Keratinocyte (primary cell): ENCODE data around the gene ZBTB24. TPM values are rescaled to one million over a fixed set of nuclear protein-coding genes. Genes with fewer than 3 reads are reported as not detected.

Experiments used
- DNase-seq: peaks from one replicate; pipeline ENCODE4 v3.0.0-alpha.2; 2011; ENCODE audit warnings: low read depth, missing footprints, low spot score
- FAIRE-seq: peaks from 2 replicates; lab custom pipeline; 2011; peaks lifted over from hg19 to GRCh38; lab: Jason Lieb, UNC
- H2AFZ ChIP-seq: 2 replicates; pipeline ENCODE4 v1.6.0; 2012; ENCODE audit warnings: low read length, control low read depth, inconsistent platforms; ENCODE audit not compliant: control insufficient read depth
- H3K27ac ChIP-seq: 2 replicates; pipeline ENCODE4 v1.5.1; 2011; ENCODE audit warnings: low read length; ENCODE audit not compliant: control insufficient read depth, insufficient read depth
- H3K27me3 ChIP-seq: 3 replicates; pipeline ENCODE4 v1.6.0; 2011; ENCODE audit warnings: low read length; ENCODE audit not compliant: control insufficient read depth, insufficient read depth; ENCODE audit errors: extremely low read depth
- H3K36me3 ChIP-seq, 2 experiments: 2 replicates in 1 of 2; 3 replicates in 1 of 2; pipeline ENCODE4 v1.5.1; 2011; ENCODE audit warnings: low read length in 2 of 2, mild to moderate bottlenecking in 1 of 2; ENCODE audit not compliant: control insufficient read depth in 2 of 2, insufficient read depth in 2 of 2; ENCODE audit errors: extremely low read depth in 1 of 2
- H3K4me1 ChIP-seq: 3 replicates; pipeline ENCODE4 v1.5.1; 2011; ENCODE audit warnings: low read length; ENCODE audit not compliant: control insufficient read depth, insufficient read depth; ENCODE audit errors: extremely low read depth
- H3K4me2 ChIP-seq: 3 replicates; pipeline ENCODE4 v1.6.0; 2011; ENCODE audit warnings: low read depth, low read length; ENCODE audit not compliant: control insufficient read depth, insufficient read depth; ENCODE audit errors: extremely low read depth
- H3K4me3 ChIP-seq, 3 experiments: fragments of 200-600 bp in 1 of 3; sonication (generic) in 1 of 3; 2 replicates in 2 of 3; 3 replicates in 1 of 3; pipeline ENCODE4 v1.5.1; 2011 to 2016; ENCODE audit warnings: low read length in 3 of 3, mild to moderate bottlenecking in 3 of 3, control low read depth in 2 of 3, inconsistent platforms in 1 of 3, low read depth in 1 of 3, mixed read lengths in 1 of 3, mixed run types in 1 of 3, moderate library complexity in 1 of 3; ENCODE audit not compliant: control insufficient read depth in 2 of 3, insufficient read depth in 2 of 3; ENCODE audit errors: extremely low read depth in 1 of 3
- H3K79me2 ChIP-seq: 2 replicates; pipeline ENCODE4 v1.6.0; 2012; ENCODE audit warnings: low read length; ENCODE audit not compliant: control insufficient read depth, insufficient read depth
- H3K9ac ChIP-seq: 3 replicates; pipeline ENCODE4 v1.6.0; 2011; ENCODE audit warnings: low read length; ENCODE audit not compliant: control insufficient read depth, insufficient read depth; ENCODE audit errors: extremely low read depth
- H3K9me1 ChIP-seq: 3 replicates; pipeline ENCODE4 v1.6.0; 2011; ENCODE audit warnings: low read length; ENCODE audit not compliant: control insufficient read depth, insufficient read depth; ENCODE audit errors: extremely low read depth
- H3K9me3 ChIP-seq: 2 replicates; pipeline ENCODE4 v1.5.1; 2012; ENCODE audit warnings: low read depth, low read length; ENCODE audit not compliant: control insufficient read depth
- H4K20me1 ChIP-seq: 3 replicates; pipeline ENCODE4 v1.6.0; 2011; ENCODE audit warnings: low read length; ENCODE audit not compliant: control insufficient read depth, insufficient read depth; ENCODE audit errors: extremely low read depth
- CTCF ChIP-seq, 3 experiments: IDR thresholded peaks in 1 of 3; conservative IDR thresholded peaks in 1 of 3; optimal IDR thresholded peaks in 1 of 3; 2 replicates in 2 of 3; 3 replicates in 1 of 3; pipeline versions ENCODE3 to v1.5.1; 2011; ENCODE audit warnings: low read length in 3 of 3, mild to moderate bottlenecking in 3 of 3, moderate library complexity in 2 of 3, control low read depth in 1 of 3, inconsistent platforms in 1 of 3; ENCODE audit not compliant: insufficient read depth in 2 of 3; ENCODE audit errors: extremely low read depth in 1 of 3
- EZH2 ChIP-seq: IDR thresholded peaks from one replicate; pipeline ENCODE4 v1.6.1; 2012; ENCODE audit warnings: inconsistent platforms, mild to moderate bottlenecking, low read length, moderate library complexity
- dilution Hi-C: fragments of 300-500 bp; cut with MboI; formaldehyde crosslinking; loops from one replicate; pipeline ENCODE4 v1.7.0; 2020; ENCODE audit warnings: low sequenced_read_pairs; ENCODE audit not compliant: extremely low pct_ligation_motif_present
- polyA plus RNA-seq, 5 experiments: library from polyadenylated mRNA; depleted of rRNA in 3 of 5; stranded (reverse) in 3 of 5; stranded (forward) in 1 of 5; unstranded in 1 of 5; fragments of >200 nt; gene quantifications; 1 replicate in 1 of 5; 2 replicates in 3 of 5; 3 replicates in 1 of 5; pipeline versions ENCODE4 v1.2.1 to v1.2.3, GENCODE V29; 2011 to 2012; ENCODE audit warnings: missing spikeins in 2 of 5, low read depth in 1 of 5, low replicate concordance in 1 of 5

Gene ZBTB24
- polyA plus RNA-seq, 1 donor (not counting 4 experiments of a cell fraction or from before 2014, with no cell fraction given), result 4.6 TPM

GRCh38 chr6:109447087-109447486 lies 35.9 kb downstream of the ZBTB24 start:
- dilution Hi-C loops, result no loop called here
- Histone ChIP-seq H3K27me3 (no peaks in the 10 kb centered on the region), H3K9ac (no peak overlapping the region), H3K27ac (no peak overlapping the region), H3K9me3 (no peaks in the 10 kb centered on the region), H3K9me1 (peaks cover under 1% of the 10 kb centered on the region), H3K4me1 (peaks cover under 1% of the 10 kb centered on the region), H3K4me2 (no peak overlapping the region), H3K79me2 (no peaks in the 10 kb centered on the region), H3K36me3 (peaks cover 39 to 45% of the 10 kb centered on the region in 2 experiments), H3K4me3 (no peak overlapping the region), H2AFZ (no peak overlapping the region), H4K20me1 (no peaks in the 10 kb centered on the region)
- no peak for DNase-seq
- no peak for FAIRE-seq
- TF ChIP-seq CTCF (optimal IDR thresholded peaks at IDR 0.05 in 1 of 3, IDR thresholded peaks at IDR 0.05 in 1 of 3, conservative IDR thresholded peaks at IDR 0.05 in 1 of 3; ENCODE audit: extremely low read depth in 1 of 3, insufficient read depth in 2 of 3, low read length in 3 of 3) (no peak), EZH2 (no peak)

DNA sequence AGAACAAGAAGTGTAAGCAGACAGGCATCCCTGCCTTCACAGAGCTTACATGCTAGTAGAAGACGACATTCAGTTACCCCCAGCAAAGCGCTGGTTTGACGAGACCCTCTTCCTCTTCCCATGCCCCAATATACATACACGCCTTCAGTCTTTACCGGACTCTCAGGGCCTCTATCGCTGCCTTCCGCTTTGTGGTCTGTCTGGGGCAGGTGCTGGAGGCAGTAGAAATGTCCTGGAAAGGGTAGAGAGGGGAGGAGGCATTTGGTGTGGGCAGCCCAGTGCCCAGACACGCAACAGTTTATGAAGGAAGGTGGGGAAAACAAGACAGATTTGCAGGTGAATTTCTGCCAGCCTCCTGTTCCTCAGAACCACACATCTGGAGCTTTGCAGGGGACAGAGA lies 36.5 kb downstream of the ZBTB24 start:
- peaks cover 34 to 46% of the 10 kb centered on the region in 2 experiments for H3K36me3 ChIP-seq
- DNase-seq, result no peak
- H3K9ac ChIP-seq, result no peak overlapping the region
- peaks cover 6% of the 10 kb centered on the region for H3K4me1 ChIP-seq
- H3K4me3 ChIP-seq, result no peak overlapping the region
- no peak overlapping the region for H2AFZ ChIP-seq
- H3K9me3 ChIP-seq, result no peaks in the 10 kb centered on the region
- H3K9me1 ChIP-seq, result peaks cover 2% of the 10 kb centered on the region
- no peak overlapping the region for H3K4me2 ChIP-seq
- H3K27me3 ChIP-seq, result no peaks in the 10 kb centered on the region
- H3K79me2 ChIP-seq, result no peaks in the 10 kb centered on the region
- TF ChIP-seq EZH2, result no peak
- no peak for TF ChIP-seq CTCF (optimal IDR thresholded peaks at IDR 0.05 in 1 of 3, IDR thresholded peaks at IDR 0.05 in 1 of 3, conservative IDR thresholded peaks at IDR 0.05 in 1 of 3; ENCODE audit: extremely low read depth in 1 of 3, insufficient read depth in 2 of 3, low read length in 3 of 3)
- no peaks in the 10 kb centered on the region for H4K20me1 ChIP-seq
- FAIRE-seq, result no peak
- dilution Hi-C loops, result no loop called here
- H3K27ac ChIP-seq, result no peak overlapping the region
